Activated CD4-positive, CD25-positive, alpha-beta regulatory T cell treated with anti-CD3 and anti-CD28 coated beads, Interleukin-2, amount 50 U/mL, for 72 hours (primary cell): ENCODE results near the gene TMC2.
"Not testable (repeated sequence)": the region's sequence is repeated elsewhere in the genome, so short reads cannot be mapped to it uniquely, and the experiment has no call there.

Experiments
- DNase-seq: peaks from one replicate; pipeline ENCODE4 v3.0.0; 2021

The TMC2 gene

DNA sequence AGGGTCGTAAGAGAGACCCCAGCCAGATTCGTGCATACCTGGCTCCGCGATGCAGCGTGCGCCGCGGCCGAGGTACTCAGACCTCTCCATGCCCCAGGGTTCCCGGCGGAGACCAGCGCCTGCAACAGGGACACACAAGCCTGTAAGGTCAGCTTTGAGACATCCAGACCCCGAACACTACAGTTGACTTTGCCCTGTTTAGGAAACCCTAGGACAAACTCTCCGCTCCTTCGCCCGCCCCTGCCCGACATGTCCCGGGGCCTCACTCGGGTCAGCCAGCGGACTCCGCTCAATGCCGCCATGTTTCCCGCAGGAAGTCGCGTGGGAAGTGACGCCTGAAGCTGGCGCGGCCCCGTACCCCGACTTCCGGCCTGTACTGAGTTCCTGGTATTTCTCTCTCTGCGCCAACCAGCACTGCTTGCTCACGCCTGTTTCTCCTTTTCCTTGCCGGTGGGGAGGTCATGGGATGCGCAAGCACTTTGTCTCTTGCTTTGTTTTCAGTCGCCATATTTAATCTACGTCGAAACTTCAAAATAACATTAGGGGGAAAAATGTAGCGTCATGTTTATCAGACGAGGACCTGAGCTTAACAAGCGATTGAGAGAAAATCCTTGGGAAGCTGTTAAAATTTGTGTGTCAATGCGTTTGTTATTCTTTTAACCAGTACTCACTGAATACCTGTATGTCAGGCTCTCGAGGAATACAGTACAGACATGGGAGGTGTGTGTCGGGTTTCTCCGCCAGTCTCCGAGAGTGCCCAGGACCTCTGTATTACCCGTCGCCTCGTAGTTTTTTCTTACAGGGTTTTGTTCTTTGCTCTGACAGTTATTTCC, 127.7 kb downstream of the TMC2 start, which contains the start of gene IDH3B:
IDH3B (minus strand) TSS at position 330 of the 833 bp plus-strand sequence; CDS start at position 302, 28 bp downstream.
- DNase-seq = peak; percentile 89

DNA sequence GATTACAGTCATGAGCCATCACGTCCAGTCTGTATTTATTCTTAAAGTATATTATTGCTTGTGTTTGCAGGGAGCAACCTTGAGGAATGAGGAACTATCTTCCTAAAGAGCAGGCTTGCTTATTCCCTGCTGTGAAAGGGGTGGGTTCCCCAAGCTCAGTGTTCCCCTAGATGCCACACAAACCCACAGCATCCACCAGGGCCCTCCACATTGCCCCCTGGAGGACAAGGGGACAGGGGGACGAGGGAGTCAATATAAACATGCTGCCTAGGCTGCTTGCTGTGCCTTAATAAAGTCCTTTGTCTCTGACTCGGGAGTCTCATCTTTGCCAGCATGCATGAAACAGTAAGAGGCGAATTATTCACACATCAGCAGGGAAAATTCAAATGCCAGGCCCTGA, 135.6 kb downstream of the TMC2 start:
- DNase-seq = no peak

DNA sequence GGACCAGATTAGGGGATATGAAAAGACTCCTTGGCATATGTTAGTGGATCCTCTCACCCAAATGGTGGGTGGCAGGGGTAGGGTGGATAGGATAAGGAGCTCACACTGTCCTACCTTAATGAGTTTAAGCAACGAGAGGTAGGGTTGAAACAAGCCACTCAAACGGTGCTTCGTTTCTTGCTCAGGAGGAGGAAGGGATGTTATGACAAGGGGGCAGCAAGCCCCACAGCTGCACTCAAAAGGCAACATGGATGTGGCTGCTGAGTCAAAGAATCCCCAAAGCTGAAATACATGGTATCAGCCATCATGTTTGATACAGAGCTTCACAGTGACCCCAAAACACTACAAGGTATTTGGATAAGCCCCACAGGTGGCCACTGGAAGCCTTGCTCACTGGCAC, 136.1 kb downstream of the TMC2 start:
- no peak for DNase-seq

DNA sequence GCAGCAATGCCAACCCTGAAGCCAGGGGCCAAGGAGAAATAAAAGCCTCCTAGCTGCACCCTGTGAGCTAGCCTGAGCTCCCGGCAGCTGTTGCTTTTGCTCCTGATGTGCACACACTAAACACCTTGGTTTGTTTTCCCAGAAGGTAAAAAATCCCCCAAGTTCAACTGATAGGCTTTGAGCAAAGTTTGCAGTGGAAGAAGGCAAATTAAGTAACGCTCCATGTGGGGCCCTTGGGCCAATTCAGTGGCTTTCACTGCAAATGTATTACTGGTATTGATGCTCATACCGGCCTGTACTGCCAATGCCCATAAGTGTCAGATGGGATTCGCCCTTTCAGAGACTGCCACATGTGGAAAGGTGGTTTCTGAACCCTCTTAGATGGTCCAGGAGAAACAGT, 137.1 kb downstream of the TMC2 start:
- DNase-seq = no peak

DNA sequence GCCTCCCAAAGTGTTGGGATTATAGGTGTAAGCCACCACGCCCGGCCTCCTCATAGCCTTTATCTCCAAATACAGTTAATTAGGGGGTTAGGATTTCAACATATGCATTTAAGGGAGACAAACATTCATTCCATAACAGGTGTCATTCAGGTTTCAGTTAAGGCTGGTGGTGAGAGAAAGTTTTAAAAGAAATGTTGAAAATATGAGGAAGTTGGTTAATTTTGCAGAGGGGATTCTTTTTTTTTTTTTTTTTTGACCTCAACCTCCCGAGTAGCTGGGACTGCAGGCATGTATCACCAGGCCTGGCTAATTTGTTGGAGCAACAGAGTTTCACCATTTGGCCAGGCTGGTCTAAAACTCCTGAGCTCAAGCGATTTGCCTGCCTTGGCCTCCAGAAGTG, 143.7 kb downstream of the TMC2 start:
- DNase-seq = no peak

DNA sequence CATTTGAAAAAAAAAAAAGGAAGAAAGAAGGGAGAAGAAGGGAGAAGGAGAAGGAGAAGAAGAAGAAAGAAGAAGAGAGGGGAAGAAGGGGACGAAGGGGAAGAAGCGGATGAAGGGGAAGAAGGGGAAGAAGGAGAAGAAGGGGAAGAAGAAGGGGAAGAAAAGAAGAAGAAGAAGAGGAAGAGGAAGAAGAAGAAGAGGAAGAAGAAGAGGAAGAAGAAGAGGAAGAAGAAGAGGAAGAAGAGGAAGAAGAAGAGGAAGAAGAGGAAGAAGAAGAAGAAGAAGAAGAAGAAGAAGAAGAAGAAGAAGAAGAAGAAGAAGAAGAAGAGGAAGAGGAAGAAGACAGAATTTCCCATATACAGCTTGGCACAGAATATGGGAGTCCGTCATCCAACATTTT, 145.7 kb downstream of the TMC2 start:
- DNase-seq = not testable (repeated sequence)

DNA sequence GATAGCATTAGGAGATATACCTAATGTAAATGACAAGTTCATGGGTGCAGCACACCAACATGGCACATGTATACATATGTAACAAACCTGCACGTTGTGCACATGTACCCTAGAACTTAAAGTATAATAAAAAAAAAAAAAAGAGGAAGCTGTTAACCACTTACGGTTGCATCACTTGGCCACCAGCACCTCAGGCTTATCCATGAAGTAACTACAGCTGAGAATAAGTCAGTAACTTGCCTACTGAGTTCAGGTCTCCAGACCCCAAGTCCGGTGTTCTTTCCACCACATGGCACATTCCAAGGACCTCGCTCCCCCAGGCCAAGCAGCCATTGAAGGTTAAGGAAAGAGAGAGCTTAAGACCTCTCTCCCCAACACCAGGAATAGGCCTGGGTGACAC, 148.4 kb downstream of the TMC2 start:
- DNase-seq = not testable (repeated sequence)

DNA sequence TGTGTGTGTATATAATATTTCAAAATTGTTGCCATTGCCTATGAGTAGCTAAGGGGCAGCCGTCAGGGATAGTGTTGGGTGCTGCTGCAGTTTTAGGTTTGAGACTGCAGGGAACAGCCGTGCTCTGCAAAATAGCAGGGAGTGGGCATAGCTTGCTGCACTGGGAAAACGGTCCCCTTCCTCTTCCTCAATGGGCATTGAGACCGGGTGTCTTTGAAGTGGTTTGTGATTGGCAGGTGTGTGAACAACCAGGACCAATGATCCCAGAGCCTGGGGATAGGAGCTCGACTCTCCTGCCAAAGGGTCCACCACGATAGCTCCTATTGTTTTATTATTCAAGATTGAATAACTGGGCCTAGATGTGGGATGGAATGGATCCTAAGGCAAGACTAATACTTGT, 151.1 kb downstream of the TMC2 start:
- no peak for DNase-seq

DNA sequence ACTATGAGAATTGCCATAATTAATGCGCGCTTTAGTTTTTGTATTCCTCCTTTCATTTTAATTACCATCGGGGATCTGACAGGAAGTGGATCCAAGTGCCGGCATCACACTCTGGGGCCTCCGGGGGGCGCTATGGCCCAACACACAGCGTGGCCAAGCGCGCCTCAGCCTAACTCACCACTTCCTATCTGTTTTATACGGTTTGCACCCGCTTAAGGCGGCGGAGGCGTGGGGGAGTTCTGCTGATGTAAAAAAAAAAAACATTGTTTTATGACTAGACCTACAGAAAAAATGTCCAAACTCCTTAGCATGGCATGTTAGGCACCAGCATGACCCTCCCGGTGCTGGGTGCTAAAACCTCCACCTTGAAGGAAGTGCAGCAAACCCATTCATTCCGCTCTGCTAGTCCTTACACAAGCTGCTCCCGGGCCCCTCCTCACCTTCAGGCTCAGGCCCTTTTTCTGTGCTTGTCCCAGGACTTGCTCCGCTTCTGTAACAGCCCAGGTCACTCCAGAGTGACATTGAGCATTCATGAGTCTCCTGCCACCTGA, 151.7 kb downstream of the TMC2 start:
- peak; percentile 76 for DNase-seq

DNA sequence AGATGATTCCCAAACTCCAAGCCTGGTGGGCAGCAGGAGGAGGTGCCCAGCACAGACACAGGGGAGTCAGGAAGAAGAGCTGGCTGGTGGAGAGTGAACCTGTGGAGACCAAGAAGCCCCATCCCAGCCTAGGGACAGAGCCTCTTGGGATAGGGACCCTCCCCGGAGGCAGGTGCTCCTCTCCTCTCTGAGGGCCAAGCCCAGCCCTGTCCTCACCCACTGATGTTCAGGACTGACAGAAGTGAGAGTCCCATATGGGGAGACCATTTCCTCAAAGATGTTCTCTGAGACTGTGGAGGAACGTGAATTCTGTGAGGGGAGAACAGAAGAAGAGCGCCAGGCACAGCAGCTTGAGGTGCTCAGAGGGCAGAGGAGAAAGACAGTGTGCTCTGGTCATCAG, 153.8 kb downstream of the TMC2 start:
- no peak for DNase-seq

DNA sequence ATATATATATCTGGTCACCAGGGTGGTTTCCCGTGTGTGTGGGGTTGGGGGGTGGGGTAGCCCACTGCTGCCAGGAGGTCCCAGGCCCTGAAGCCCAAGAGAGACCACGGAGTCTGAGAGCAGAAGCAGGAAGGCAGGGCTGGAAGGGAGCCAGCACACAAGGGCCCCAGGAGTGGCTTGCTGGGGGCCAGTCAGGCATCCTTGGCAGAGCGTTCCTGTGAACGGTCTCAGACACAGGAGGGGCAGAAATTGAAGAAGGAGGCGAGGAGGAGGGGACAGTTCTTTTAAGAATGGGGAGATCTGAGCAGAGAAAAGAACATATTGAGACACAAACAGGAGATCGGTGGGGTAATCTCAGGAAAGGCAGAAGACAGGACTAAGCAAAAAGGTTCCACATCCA, 154.3 kb downstream of the TMC2 start:
- DNase-seq = no peak

DNA sequence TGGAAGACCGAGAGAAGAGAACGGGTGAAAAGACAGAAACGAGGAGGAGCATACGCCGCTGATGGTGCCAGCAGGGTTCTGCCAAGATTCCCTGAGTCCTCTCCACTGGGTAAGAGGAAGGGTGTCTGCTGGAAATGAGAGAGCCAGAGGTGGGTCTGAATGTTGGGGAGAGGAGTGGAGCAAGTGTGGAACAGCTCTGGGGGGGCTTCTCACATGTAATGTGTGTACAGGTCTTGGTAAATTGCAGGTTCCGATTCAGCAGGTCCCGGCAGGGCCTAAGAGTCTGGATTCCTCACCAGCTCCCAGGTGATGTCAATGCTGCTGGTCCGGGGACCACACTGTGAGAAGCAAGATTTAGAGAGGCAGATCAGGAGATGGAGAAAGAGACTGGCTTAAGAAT, 154.8 kb downstream of the TMC2 start:
- no peak for DNase-seq
